Liver (tissue), 3 donors: Measurements from ENCODE around the gene DACH1.

Experiments
- EGR1 ChIP-seq, 2 donors: IDR thresholded peaks; 2 replicates each; pipeline ENCODE4 v1.6.1; 2016 to 2018; ENCODE audit warnings: antibody characterized with exemption in 2 of 2, low read depth in 2 of 2
- GABPA ChIP-seq, 2 donors: IDR thresholded peaks in 1 of 2; conservative IDR thresholded peaks in 1 of 2; 2 replicates each; pipeline ENCODE4 v1.6.1; 2016; ENCODE audit warnings: antibody characterized with exemption in 2 of 2, mild to moderate bottlenecking in 1 of 2, moderate library complexity in 1 of 2
- HNF4A ChIP-seq, 2 donors: conservative IDR thresholded peaks; 2 replicates each; pipeline ENCODE4 v1.6.1; 2016; ENCODE audit warnings: antibody characterized with exemption in 2 of 2, mild to moderate bottlenecking in 2 of 2
- HNF4G ChIP-seq: IDR thresholded peaks from 2 replicates; pipeline ENCODE4 v1.6.1; 2016; ENCODE audit warnings: antibody characterized with exemption
- RAD21 ChIP-seq, 2 donors: IDR thresholded peaks; 2 replicates each; pipeline ENCODE4 v1.6.1; 2016; ENCODE audit warnings: antibody characterized with exemption in 2 of 2, mild to moderate bottlenecking in 2 of 2
- RXRA ChIP-seq, 2 donors: IDR thresholded peaks; 2 replicates each; pipeline ENCODE4 v1.6.1; 2017 to 2018; ENCODE audit warnings: antibody characterized with exemption in 2 of 2, mild to moderate bottlenecking in 1 of 2
- SP1 ChIP-seq: IDR thresholded peaks from 2 replicates; pipeline ENCODE4 v1.6.1; 2018; ENCODE audit warnings: antibody characterized with exemption, mild to moderate bottlenecking
- TAF1 ChIP-seq: conservative IDR thresholded peaks from 2 replicates; pipeline ENCODE4 v1.6.1; 2016; ENCODE audit warnings: antibody characterized with exemption, mild to moderate bottlenecking
- YY1 ChIP-seq: IDR thresholded peaks from 2 replicates; pipeline ENCODE4 v1.6.1; 2016; ENCODE audit warnings: antibody characterized with exemption, mild to moderate bottlenecking
- TF ChIP-seq, protein P1 (sequence below): IDR thresholded peaks from 2 replicates; pipeline ENCODE4 v1.6.1; 2016; ENCODE audit warnings: antibody characterized with exemption
- TF ChIP-seq, protein P2 (sequence below): fragments of 150-350 bp; IDR thresholded peaks from 2 replicates; pipeline ENCODE4 v1.5.1; 2017; ENCODE audit warnings: improper control_type of control experiment, low read depth, low read length; ENCODE audit not compliant: missing input control
- TF ChIP-seq, protein P3 (sequence below): IDR thresholded peaks from 2 replicates; pipeline ENCODE4 v1.6.1; 2016; ENCODE audit warnings: antibody characterized with exemption
- TF ChIP-seq, protein P4 (sequence below): IDR thresholded peaks from 2 replicates; pipeline ENCODE4 v1.6.1; 2016; ENCODE audit warnings: antibody characterized with exemption
- TF ChIP-seq, protein P5 (sequence below): IDR thresholded peaks from 2 replicates; pipeline ENCODE4 v1.6.1; 2016; ENCODE audit warnings: antibody characterized with exemption, mild to moderate bottlenecking
- donor health status: healthy.
- donor health status: healthy.

DNA sequence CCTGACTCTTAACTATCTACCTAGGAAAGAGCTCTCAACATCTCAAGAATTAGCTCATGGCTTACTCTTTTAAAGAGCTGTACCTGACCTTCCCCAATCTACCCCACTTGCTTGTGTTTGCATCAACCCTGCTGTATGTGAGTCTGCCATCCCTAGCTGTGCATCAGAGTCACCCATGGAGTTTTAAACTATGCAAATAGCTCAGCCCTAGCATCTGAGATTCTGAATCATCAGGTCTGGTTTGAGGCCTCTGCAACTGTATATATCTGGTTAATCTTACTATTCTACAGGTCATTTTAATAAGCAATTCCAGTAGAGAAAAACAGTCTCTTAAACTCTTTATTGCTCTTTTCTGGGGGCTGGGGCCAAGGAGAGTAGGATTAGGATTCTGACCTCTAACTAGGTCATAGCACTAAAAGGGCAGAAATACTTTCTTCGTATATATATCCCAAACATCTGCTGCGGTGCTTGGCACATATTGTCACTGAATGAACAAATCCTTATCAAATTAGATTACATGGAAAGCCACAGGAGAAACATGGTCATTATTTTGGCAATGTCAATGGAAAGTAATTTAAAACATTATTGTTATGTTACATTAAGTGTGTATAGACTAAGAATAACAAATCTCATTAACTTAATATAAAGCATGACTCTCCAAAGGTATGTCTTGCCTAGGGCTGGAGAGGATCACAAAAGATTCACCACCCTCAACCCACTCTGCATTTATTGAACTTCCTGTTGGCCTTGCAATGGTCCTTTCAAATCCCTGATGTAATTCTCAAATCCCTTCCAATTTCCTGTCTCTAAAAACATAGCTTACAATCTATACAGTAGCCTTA lies 232.2 kb downstream of the DACH1 start:
- TF ChIP-seq YY1 (no peak), GABPA (IDR thresholded peaks at IDR 0.05 in 1 of 2, conservative IDR thresholded peaks at IDR 0.05 in 1 of 2) (no peak), TAF1 (no peak), RAD21 (IDR thresholded peaks at IDR 0.05) (no peak), EGR1 (IDR thresholded peaks at IDR 0.05; ENCODE audit: low read depth in 2 of 2) (no peak), HNF4A (conservative IDR thresholded peaks at IDR 0.05) (no peak), HNF4G (no peak), SP1 (no peak), RXRA (IDR thresholded peaks at IDR 0.05) (no peak)
- TF ChIP-seq, protein P1, sequence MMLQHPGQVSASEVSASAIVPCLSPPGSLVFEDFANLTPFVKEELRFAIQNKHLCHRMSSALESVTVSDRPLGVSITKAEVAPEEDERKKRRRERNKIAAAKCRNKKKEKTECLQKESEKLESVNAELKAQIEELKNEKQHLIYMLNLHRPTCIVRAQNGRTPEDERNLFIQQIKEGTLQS = no peak
- TF ChIP-seq, protein P2, sequence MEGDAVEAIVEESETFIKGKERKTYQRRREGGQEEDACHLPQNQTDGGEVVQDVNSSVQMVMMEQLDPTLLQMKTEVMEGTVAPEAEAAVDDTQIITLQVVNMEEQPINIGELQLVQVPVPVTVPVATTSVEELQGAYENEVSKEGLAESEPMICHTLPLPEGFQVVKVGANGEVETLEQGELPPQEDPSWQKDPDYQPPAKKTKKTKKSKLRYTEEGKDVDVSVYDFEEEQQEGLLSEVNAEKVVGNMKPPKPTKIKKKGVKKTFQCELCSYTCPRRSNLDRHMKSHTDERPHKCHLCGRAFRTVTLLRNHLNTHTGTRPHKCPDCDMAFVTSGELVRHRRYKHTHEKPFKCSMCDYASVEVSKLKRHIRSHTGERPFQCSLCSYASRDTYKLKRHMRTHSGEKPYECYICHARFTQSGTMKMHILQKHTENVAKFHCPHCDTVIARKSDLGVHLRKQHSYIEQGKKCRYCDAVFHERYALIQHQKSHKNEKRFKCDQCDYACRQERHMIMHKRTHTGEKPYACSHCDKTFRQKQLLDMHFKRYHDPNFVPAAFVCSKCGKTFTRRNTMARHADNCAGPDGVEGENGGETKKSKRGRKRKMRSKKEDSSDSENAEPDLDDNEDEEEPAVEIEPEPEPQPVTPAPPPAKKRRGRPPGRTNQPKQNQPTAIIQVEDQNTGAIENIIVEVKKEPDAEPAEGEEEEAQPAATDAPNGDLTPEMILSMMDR = no peak
- TF ChIP-seq, protein P3, sequence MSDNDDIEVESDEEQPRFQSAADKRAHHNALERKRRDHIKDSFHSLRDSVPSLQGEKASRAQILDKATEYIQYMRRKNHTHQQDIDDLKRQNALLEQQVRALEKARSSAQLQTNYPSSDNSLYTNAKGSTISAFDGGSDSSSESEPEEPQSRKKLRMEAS = no peak
- TF ChIP-seq, protein P4, sequence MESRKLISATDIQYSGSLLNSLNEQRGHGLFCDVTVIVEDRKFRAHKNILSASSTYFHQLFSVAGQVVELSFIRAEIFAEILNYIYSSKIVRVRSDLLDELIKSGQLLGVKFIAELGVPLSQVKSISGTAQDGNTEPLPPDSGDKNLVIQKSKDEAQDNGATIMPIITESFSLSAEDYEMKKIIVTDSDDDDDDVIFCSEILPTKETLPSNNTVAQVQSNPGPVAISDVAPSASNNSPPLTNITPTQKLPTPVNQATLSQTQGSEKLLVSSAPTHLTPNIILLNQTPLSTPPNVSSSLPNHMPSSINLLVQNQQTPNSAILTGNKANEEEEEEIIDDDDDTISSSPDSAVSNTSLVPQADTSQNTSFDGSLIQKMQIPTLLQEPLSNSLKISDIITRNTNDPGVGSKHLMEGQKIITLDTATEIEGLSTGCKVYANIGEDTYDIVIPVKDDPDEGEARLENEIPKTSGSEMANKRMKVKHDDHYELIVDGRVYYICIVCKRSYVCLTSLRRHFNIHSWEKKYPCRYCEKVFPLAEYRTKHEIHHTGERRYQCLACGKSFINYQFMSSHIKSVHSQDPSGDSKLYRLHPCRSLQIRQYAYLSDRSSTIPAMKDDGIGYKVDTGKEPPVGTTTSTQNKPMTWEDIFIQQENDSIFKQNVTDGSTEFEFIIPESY = no peak
- TF ChIP-seq, protein P5, sequence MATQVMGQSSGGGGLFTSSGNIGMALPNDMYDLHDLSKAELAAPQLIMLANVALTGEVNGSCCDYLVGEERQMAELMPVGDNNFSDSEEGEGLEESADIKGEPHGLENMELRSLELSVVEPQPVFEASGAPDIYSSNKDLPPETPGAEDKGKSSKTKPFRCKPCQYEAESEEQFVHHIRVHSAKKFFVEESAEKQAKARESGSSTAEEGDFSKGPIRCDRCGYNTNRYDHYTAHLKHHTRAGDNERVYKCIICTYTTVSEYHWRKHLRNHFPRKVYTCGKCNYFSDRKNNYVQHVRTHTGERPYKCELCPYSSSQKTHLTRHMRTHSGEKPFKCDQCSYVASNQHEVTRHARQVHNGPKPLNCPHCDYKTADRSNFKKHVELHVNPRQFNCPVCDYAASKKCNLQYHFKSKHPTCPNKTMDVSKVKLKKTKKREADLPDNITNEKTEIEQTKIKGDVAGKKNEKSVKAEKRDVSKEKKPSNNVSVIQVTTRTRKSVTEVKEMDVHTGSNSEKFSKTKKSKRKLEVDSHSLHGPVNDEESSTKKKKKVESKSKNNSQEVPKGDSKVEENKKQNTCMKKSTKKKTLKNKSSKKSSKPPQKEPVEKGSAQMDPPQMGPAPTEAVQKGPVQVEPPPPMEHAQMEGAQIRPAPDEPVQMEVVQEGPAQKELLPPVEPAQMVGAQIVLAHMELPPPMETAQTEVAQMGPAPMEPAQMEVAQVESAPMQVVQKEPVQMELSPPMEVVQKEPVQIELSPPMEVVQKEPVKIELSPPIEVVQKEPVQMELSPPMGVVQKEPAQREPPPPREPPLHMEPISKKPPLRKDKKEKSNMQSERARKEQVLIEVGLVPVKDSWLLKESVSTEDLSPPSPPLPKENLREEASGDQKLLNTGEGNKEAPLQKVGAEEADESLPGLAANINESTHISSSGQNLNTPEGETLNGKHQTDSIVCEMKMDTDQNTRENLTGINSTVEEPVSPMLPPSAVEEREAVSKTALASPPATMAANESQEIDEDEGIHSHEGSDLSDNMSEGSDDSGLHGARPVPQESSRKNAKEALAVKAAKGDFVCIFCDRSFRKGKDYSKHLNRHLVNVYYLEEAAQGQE = no peak
